IPS DF 6.9 (cell line): ENCODE results near the gene LLCFC1.

Source experiments
- DNase-seq: peaks from one replicate; pipeline ENCODE4 v3.0.0-alpha.2; 2013; ENCODE audit warnings: low read depth, low spot score
- H3K27ac ChIP-seq: one replicate; pipeline ENCODE4 v1.5.1; 2013; ENCODE audit warnings: low read length, control low read depth
- H3K27me3 ChIP-seq: 2 replicates; pipeline ENCODE4 v1.6.1; 2013; ENCODE audit warnings: mild to moderate bottlenecking, low read length; ENCODE audit not compliant: control insufficient read depth, insufficient read depth
- H3K36me3 ChIP-seq: 2 replicates; pipeline ENCODE4 v1.6.1; 2013; ENCODE audit warnings: low read length; ENCODE audit not compliant: control insufficient read depth, insufficient read depth
- H3K4me1 ChIP-seq: 2 replicates; pipeline ENCODE4 v1.6.1; 2013; ENCODE audit warnings: low read length; ENCODE audit not compliant: control insufficient read depth, insufficient read depth
- H3K4me3 ChIP-seq: 2 replicates; pipeline ENCODE4 v1.5.1; 2013; ENCODE audit warnings: mild to moderate bottlenecking, low read length
- H3K9me3 ChIP-seq: 2 replicates; pipeline ENCODE4 v1.6.1; 2013; ENCODE audit warnings: low read length, inconsistent platforms; ENCODE audit not compliant: control insufficient read depth, insufficient read depth
- WGBS: extraction: QIAGEN DNeasy Blood & Tissue Kit; methylation state at CpG from one replicate; pipeline ENCODE4 v1.1.7; 2013; ENCODE audit warnings: mixed read lengths, missing lambda C conversion rate; ENCODE audit not compliant: insufficient read length, insufficient coverage; 5-methylcytosine and 5-hydroxymethylcytosine counted together

LLCFC1 gene

DNA sequence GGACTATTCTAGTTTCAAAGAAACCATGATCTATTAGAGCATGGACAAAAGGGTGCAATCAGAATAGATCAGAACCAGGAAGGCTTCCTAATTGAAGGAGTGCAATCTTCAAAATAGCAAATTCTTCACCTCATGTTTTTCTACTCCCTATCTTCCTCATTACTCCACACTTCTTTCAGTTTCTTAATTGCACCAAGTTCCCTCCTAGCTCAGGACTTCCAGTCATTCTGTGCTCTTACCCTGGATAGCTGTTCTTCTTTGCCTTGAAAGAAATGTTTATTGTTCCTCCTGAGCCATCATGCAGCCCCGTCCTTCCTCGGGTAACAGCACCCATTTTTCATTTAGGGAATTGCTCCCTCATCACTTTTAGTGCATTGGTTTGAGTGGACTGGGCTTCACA, 28.8 kb upstream of the LLCFC1 start:
- Histone ChIP-seq H3K4me1 (no peaks in the 10 kb centered on the region), H3K36me3 (no peaks in the 10 kb centered on the region), H3K4me3 (no peak overlapping the region), H3K27me3 (no peaks in the 10 kb centered on the region), H3K9me3 (no peaks in the 10 kb centered on the region), H3K27ac (no peak overlapping the region)
- DNase-seq, result no peak
- WGBS, result no CpG with 5 or more reads among the region's 2 CpGs

DNA sequence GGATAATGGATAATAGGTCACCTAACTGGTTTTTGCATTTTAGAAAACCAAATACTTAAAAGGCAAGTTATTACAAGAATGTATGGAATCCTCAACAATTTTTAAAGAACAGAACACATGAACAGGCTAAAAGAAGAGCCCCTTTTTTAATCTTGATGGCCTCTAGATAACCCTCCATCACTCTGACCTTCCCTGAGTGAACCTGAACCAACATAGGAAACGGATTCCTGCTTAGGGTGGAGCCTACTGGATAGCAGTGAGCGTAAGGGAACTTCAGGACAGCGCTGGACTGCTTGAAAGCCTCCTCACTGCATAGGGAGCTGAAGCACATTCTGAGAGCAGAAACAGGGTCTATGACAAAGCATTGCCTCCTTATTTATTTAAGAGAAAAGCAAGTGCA, 26.2 kb upstream of the LLCFC1 start:
- no peak for DNase-seq
- Histone ChIP-seq H3K9me3 (no peaks in the 10 kb centered on the region), H3K27me3 (no peaks in the 10 kb centered on the region), H3K36me3 (no peaks in the 10 kb centered on the region), H3K4me1 (no peaks in the 10 kb centered on the region), H3K4me3 (no peak overlapping the region), H3K27ac (no peak overlapping the region)
- WGBS, result no CpG with 5 or more reads among the region's 3 CpGs

DNA sequence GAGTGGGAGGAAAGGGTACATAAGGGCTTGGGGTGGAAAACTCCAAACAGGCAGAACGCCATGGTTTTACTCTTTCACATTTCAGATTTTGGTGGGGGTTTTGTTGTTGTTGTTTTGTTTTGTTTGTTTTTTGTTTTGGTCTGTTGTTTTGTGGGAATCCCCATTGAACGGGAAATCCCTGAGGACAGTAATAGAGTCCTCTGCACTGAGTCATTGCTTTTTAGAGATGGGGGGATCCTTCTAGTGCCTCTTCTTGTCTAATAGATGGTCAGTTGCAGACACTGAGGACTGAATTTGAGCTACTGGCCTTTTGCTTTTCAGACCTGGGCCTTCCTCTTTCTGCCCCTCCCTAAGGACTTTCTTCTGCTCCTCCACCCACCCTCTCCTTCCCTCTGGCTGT, 25.7 kb upstream of the LLCFC1 start:
- no peaks in the 10 kb centered on the region for H3K9me3 ChIP-seq
- DNase-seq, result no peak
- H3K4me1 ChIP-seq, result no peaks in the 10 kb centered on the region
- H3K27ac ChIP-seq, result no peak overlapping the region
- H3K27me3 ChIP-seq, result no peaks in the 10 kb centered on the region
- H3K36me3 ChIP-seq, result no peaks in the 10 kb centered on the region
- H3K4me3 ChIP-seq, result no peak overlapping the region
- no CpG with 5 or more reads among the region's 2 CpGs for WGBS

DNA sequence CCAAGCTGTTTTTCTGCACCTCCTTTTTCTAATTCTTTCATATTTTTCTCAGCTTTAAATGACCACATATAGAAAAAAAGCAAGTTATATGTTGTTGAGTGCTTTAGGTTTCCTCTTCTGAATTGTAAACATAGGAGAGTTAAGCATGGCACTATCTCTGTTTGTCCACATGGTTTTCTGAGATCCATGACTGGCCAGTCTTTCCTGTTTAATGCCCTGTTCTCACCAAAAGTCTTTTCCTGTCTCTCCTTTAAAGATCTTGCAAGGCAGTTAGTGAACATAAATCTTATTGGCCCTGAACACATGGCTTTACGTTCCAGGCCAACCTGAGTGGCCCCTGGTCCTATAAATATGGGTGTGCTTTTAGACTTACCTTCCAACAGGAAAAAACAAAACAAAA, 25.2 kb upstream of the LLCFC1 start:
- no peak for DNase-seq
- no peaks in the 10 kb centered on the region for H3K4me1 ChIP-seq
- WGBS, result no CpG with 5 or more reads among the region's 1 CpG
- no peak overlapping the region for H3K27ac ChIP-seq
- no peak overlapping the region for H3K4me3 ChIP-seq
- no peaks in the 10 kb centered on the region for H3K9me3 ChIP-seq
- no peaks in the 10 kb centered on the region for H3K27me3 ChIP-seq
- H3K36me3 ChIP-seq, result no peaks in the 10 kb centered on the region

DNA sequence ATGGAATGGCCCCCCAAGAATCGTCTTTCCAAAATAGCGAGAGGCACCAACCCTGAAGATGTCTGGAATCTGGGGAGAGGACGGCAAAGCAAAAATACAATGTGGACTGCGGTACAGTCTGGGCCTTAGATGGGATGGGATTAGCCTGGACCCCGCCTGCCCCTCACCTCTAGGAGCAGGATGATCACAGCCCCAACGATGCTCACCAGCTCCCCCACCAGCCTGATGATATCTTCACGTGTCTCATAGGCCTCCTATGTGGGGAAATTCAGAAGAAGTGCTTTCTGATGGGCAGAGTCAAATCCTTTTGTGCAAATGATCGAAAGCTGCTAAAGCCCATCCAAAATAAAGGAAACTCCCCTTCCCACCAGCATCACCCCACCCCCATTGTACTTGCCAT, 24.0 kb upstream of the LLCFC1 start:
- Histone ChIP-seq H3K9me3 (no peaks in the 10 kb centered on the region), H3K36me3 (no peaks in the 10 kb centered on the region), H3K4me3 (no peak overlapping the region), H3K27me3 (no peaks in the 10 kb centered on the region), H3K4me1 (no peaks in the 10 kb centered on the region), H3K27ac (no peak overlapping the region)
- WGBS, result no CpG with 5 or more reads among the region's 8 CpGs
- DNase-seq, result no peak

DNA sequence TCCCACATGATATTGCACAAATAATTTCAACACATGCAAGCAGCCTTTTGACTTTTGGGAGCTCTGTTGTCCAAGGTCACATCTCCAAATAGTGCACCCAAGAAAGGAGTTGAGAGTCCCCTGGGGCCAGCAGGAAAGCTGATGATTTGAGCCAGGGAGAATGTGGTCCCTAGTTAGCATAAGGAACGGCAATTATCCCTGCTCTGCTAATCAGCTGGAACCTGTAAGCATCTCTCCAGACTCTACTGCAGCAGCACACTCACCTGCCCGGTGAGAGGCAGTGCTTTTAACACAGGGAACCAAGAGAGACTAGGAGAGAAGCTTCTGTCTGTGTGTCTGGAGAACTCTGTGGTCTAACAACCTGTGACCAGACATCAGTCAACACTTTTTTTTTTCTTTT, 22.8 kb upstream of the LLCFC1 start:
- Histone ChIP-seq H3K4me1 (no peaks in the 10 kb centered on the region), H3K9me3 (no peaks in the 10 kb centered on the region), H3K27ac (no peak overlapping the region), H3K36me3 (no peaks in the 10 kb centered on the region), H3K4me3 (no peak overlapping the region), H3K27me3 (no peaks in the 10 kb centered on the region)
- WGBS, result no CpG with 5 or more reads among the region's 2 CpGs
- DNase-seq, result no peak

DNA sequence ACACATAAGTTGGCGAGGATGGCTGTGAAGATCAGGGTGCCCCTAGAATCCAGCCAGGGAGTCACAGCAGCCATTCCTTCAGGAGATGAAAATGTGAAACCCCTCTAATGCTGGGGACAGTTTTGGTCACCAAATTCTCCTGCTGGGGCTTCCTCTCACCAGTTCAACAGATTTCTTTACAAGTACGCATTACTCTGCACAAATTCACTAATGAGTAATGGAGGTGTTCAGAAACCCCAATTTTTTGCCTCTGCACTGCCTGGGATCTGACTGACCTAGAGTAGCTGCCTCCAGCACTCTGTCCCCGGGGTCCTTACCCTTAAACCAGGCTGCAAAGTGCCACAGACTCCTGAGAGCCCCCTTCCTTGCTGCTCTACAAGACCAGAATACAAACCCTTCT, 21.8 kb upstream of the LLCFC1 start:
- DNase-seq, result no peak
- Histone ChIP-seq H3K4me1 (no peaks in the 10 kb centered on the region), H3K4me3 (no peak overlapping the region), H3K9me3 (no peaks in the 10 kb centered on the region), H3K27me3 (no peaks in the 10 kb centered on the region), H3K36me3 (no peaks in the 10 kb centered on the region), H3K27ac (no peak overlapping the region)
- WGBS, result no CpG with 5 or more reads among the region's 3 CpGs

DNA sequence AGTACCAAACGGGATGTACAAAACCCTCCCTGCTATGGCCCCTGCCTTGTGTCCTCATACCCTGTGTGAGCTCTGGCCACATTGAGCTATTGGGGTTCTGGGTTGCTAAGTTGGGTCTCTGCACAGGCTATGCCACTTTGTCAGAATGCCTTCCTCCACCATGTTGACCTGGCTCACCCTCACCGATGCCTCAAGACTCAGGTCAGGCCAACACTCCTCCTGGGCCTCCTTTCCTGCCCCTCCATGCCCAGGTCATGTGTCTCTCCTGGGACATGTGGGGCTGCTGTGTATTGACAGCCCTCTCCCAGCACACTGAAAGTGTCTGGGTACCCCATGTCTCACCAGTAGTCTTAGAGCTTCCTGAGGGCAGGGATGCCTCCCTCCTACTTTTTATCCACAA, 20.4 kb upstream of the LLCFC1 start:
- Histone ChIP-seq H3K4me3 (no peak overlapping the region), H3K4me1 (no peaks in the 10 kb centered on the region), H3K27me3 (no peaks in the 10 kb centered on the region), H3K36me3 (no peaks in the 10 kb centered on the region), H3K9me3 (no peaks in the 10 kb centered on the region), H3K27ac (no peak overlapping the region)
- no peak for DNase-seq
- no CpG with 5 or more reads among the region's 2 CpGs for WGBS

DNA sequence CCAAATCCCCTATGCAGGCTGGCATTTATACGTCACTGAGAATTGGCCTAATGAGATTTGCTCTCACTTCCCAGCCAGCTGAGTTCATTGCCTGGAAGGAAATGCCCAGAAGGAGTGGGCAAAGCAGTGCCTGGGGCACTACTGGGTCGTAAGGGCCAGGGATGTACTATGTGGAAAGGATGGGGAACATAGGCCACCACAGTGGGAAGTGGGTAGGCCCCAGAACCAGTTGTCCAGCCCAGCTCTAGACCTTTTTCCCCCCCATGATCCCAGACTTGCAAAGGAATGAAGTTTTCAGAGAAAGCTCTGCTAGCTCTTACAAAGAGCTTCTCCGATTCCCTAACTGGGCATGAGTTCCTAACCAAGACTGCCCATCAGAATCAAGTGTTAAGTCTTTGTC, 19.6 kb upstream of the LLCFC1 start:
- Histone ChIP-seq H3K27me3 (no peaks in the 10 kb centered on the region), H3K4me1 (no peaks in the 10 kb centered on the region), H3K4me3 (no peak overlapping the region), H3K9me3 (no peaks in the 10 kb centered on the region), H3K27ac (no peak overlapping the region), H3K36me3 (no peaks in the 10 kb centered on the region)
- no CpG with 5 or more reads among the region's 3 CpGs for WGBS
- DNase-seq, result no peak

DNA sequence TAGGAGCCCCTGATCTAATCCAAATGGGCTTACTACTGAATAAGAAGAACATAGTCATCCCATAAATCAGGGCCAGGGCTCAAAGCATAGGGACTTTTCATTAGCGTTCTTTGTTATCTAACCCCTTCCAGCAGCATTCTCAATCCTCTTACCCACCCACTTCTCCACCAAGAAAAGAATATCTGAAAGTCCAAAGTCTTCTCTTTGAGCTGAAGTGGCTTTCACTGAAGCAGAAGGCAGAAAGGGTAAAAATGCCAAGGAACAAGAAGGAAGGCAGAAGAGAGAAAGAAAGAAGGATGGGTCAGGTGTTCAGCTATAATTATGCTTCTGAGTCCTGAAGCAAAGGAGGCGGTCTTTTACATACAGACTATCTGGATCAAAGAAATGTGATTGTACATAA, 15.9 kb upstream of the LLCFC1 start:
- Histone ChIP-seq H3K9me3 (no peaks in the 10 kb centered on the region), H3K4me1 (no peaks in the 10 kb centered on the region), H3K36me3 (no peaks in the 10 kb centered on the region), H3K27ac (no peak overlapping the region), H3K27me3 (peaks cover 1% of the 10 kb centered on the region; the same call in 1 of the 2 replicates), H3K4me3 (no peak overlapping the region)
- no peak for DNase-seq
- no CpG with 5 or more reads among the region's 2 CpGs for WGBS

DNA sequence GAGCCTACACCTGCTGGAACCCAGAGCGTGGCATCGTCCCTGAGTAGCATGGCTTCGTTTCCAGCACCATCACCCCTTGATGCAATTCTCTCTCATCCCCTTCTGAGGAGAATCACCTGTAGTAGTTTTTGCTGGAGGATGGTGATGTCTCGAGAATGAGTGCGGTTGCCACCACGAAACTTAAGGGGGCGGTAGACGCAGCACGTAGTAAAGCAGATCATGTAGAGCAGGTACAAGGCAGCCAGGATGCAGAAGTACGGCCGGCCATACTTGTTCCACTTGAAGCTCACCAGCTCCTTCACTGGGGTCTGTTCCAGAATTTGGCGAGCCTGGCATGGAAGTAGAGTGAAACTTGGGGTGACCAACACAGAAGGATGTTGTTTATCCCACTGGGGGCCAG, 13.9 kb upstream of the LLCFC1 start:
- WGBS, result no CpG with 5 or more reads among the region's 12 CpGs
- no peak overlapping the region for H3K27ac ChIP-seq
- no peak overlapping the region for H3K4me3 ChIP-seq
- DNase-seq, result peak; percentile 27
- H3K27me3 ChIP-seq, result peaks cover 1% of the 10 kb centered on the region; the same call in 1 of the 2 replicates
- no peaks in the 10 kb centered on the region for H3K9me3 ChIP-seq
- no peaks in the 10 kb centered on the region for H3K36me3 ChIP-seq
- H3K4me1 ChIP-seq, result no peaks in the 10 kb centered on the region
